Measurements from ENCODE around the gene RANBP10.
A peak's percentile ranks its signal among the peaks of the same experiment; 100 is the strongest.

The RANBP10 gene

GRCh38 chr16:67741118-67741517 is 65.2 kb downstream of the RANBP10 start:
- no peak for DNase-seq (ENCODE audit: low read depth)

- no peak for DNase-seq (ENCODE audit: low read depth)
Observed at GRCh38 chr16:67740391-67740790, 66.0 kb downstream of the RANBP10 start.

GRCh38 chr16:67736858-67737257 is 69.5 kb downstream of the RANBP10 start:
- DNase-seq (ENCODE audit: low read depth) = no peak

- no peak for DNase-seq (ENCODE audit: low read depth)
Observed at GRCh38 chr16:67734731-67735201, 71.6 kb downstream of the RANBP10 start.

GRCh38 chr16:67733734-67734470 is 72.5 kb downstream of the RANBP10 start:
- DNase-seq (ENCODE audit: low read depth) = no peak

GRCh38 chr16:67731753-67732095 is 74.6 kb downstream of the RANBP10 start:
- no peak for DNase-seq (ENCODE audit: low read depth)

- DNase-seq (ENCODE audit: low read depth) = no peak
Observed at GRCh38 chr16:67731071-67731752, 75.1 kb downstream of the RANBP10 start.

GRCh38 chr16:67730326-67730725 is 76.0 kb downstream of the RANBP10 start:
- DNase-seq (ENCODE audit: low read depth) = no peak

GRCh38 chr16:67729636-67730248 is 76.6 kb downstream of the RANBP10 start:
- no peak for DNase-seq (ENCODE audit: low read depth)

- no peak for DNase-seq (ENCODE audit: low read depth)
Observed at GRCh38 chr16:67727521-67728485, 78.6 kb downstream of the RANBP10 start.

- DNase-seq (ENCODE audit: low read depth) = no peak
Observed at GRCh38 chr16:67726106-67727034, 80.0 kb downstream of the RANBP10 start.

GRCh38 chr16:67723911-67724305 is 82.5 kb downstream of the RANBP10 start:
- DNase-seq (ENCODE audit: low read depth) = no peak

GRCh38 chr16:67723151-67723910 is 83.0 kb downstream of the RANBP10 start:
- no peak for DNase-seq (ENCODE audit: low read depth)

GRCh38 chr16:67720236-67720635 is 86.1 kb downstream of the RANBP10 start:
- no peak for DNase-seq (ENCODE audit: low read depth)

GRCh38 chr16:67719778-67720144 is 86.6 kb downstream of the RANBP10 start:
- no peak for DNase-seq (ENCODE audit: low read depth)

GRCh38 chr16:67719048-67719777 is 87.1 kb downstream of the RANBP10 start, which contains the start of gene GFOD2:
Gene GFOD2, minus strand, starts transcription at chr16:67719316. Its CDS starts 33,601 bp downstream, at chr16:67685715.
- peak; percentile 99 for DNase-seq (ENCODE audit: low read depth)

GRCh38 chr16:67718668-67719047 is 87.7 kb downstream of the RANBP10 start:
- no peak for DNase-seq (ENCODE audit: low read depth)

- no peak for DNase-seq (ENCODE audit: low read depth)
Observed at GRCh38 chr16:67716097-67716496, 90.3 kb downstream of the RANBP10 start.

GRCh38 chr16:67714522-67714921 is 91.8 kb downstream of the RANBP10 start:
- DNase-seq (ENCODE audit: low read depth) = no peak
